Stimulated activated CD8-positive, alpha-beta memory T cell treated with anti-CD3 and anti-CD28 coated beads, Interleukin-15, amount 100 ng/mL, for 24 hours (primary cell): ENCODE data around the gene MTG2.

ENCODE experiments used
- DNase-seq: peaks from one replicate; pipeline ENCODE4 v3.0.0-alpha.2; 2020; ENCODE audit warnings: low read depth

MTG2 gene

GRCh38 chr20:62186887-62187866 lies 4.3 kb downstream of the MTG2 start:
- no peak for DNase-seq

GRCh38 chr20:62190639-62191411 lies 8.0 kb downstream of the MTG2 start:
- DNase-seq = no peak

- DNase-seq = no peak
Observed at GRCh38 chr20:62191781-62192559, 9.1 kb downstream of the MTG2 start.

GRCh38 chr20:62192635-62193034 lies 9.8 kb downstream of the MTG2 start:
- DNase-seq = no peak

- DNase-seq = no peak
Observed at GRCh38 chr20:62193079-62194025, 10.5 kb downstream of the MTG2 start.

GRCh38 chr20:62195075-62195405 lies 12.2 kb downstream of the MTG2 start:
- no peak for DNase-seq

- no peak for DNase-seq
Observed at GRCh38 chr20:62195736-62196135, 12.9 kb downstream of the MTG2 start.

GRCh38 chr20:62196286-62196685 lies 13.5 kb downstream of the MTG2 start:
- DNase-seq = no peak

GRCh38 chr20:62197311-62197710 lies 14.5 kb downstream of the MTG2 start:
- no peak for DNase-seq

- no peak for DNase-seq
Observed at GRCh38 chr20:62197801-62198200, 15.0 kb downstream of the MTG2 start.

- no peak for DNase-seq
Observed at GRCh38 chr20:62198496-62198895, 15.7 kb downstream of the MTG2 start.

GRCh38 chr20:62198931-62199330 lies 16.1 kb downstream of the MTG2 start:
- DNase-seq = no peak

GRCh38 chr20:62200491-62201172 lies 17.8 kb downstream of the MTG2 start:
- DNase-seq = no peak

- DNase-seq = no peak
Observed at GRCh38 chr20:62201173-62202082, 18.6 kb downstream of the MTG2 start.

- DNase-seq = no peak
Observed at GRCh38 chr20:62202083-62202395, 19.2 kb downstream of the MTG2 start.

GRCh38 chr20:62202676-62203377 lies 20.0 kb downstream of the MTG2 start:
- DNase-seq = no peak

GRCh38 chr20:62203378-62204030 lies 20.7 kb downstream of the MTG2 start:
- no peak for DNase-seq

- DNase-seq = no peak
Observed at GRCh38 chr20:62205618-62206387, 23.0 kb downstream of the MTG2 start.
